Prostate gland (tissue), 2 donors: Measurements from ENCODE around the gene PEAR1.

Experiments used
- POLR2A ChIP-seq: fragments of 450-650 bp; IDR thresholded peaks from one replicate; pipeline ENCODE4 v1.6.1; 2016; ENCODE audit warnings: antibody characterized with exemption, mild to moderate bottlenecking
- TF ChIP-seq, protein P1 (sequence below), 4 experiments: fragments of 200-600 bp in 2 of 4; fragments of 450-650 bp in 2 of 4; sonication (generic) in 2 of 4; IDR thresholded peaks; 1 replicate in 3 of 4; 2 replicates in 1 of 4; pipeline ENCODE4 v1.5.1; 2016 to 2019; ENCODE audit warnings: antibody characterized with exemption in 4 of 4, mild to moderate bottlenecking in 2 of 4, moderate library complexity in 2 of 4

DNA sequence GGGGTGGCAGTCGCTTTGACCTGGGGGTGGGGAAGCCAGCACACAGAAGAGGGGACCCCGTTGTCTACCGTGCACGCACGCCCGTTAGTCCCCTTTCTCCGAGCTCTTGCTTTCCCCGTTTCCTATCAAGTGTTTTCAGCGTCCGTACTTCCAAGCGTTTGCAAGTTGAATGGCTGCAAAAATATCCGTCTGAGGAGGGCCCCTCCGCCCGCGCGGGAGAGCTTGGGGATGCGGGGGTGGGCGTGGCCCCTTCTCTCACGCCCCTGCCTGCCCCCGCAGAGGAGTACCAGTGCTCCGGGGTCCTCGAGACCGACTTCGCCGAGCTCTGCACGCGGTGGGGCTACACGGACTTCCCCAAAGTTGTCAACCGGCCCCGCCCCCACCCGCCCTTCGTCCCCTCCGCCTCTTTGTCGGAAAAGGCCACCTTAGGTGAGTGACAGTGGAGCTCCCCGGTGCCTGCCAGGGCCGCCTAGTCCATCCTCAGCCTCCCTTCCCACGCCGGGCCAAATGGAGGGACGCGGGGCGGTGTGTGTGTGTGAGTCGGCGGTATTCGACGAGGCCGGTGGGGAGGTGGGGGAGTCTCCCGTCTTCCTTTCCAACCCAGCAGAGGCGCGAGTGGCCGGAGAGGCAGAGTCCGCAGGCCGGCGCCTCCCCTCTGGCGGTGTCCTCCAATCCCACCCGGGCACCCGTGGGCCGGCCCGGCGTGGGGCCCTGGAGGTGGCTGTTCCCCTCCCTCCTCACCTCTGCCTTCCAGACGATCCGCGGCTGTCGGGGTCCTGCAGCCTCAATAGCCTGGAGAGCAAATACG is 30.4 kb downstream of the PEAR1 start:
- TF ChIP-seq, protein P1, sequence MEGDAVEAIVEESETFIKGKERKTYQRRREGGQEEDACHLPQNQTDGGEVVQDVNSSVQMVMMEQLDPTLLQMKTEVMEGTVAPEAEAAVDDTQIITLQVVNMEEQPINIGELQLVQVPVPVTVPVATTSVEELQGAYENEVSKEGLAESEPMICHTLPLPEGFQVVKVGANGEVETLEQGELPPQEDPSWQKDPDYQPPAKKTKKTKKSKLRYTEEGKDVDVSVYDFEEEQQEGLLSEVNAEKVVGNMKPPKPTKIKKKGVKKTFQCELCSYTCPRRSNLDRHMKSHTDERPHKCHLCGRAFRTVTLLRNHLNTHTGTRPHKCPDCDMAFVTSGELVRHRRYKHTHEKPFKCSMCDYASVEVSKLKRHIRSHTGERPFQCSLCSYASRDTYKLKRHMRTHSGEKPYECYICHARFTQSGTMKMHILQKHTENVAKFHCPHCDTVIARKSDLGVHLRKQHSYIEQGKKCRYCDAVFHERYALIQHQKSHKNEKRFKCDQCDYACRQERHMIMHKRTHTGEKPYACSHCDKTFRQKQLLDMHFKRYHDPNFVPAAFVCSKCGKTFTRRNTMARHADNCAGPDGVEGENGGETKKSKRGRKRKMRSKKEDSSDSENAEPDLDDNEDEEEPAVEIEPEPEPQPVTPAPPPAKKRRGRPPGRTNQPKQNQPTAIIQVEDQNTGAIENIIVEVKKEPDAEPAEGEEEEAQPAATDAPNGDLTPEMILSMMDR (IDR thresholded peaks at IDR 0.05): no peak
- TF ChIP-seq POLR2A: no peak
